Measurements from ENCODE around the gene LGR6. TPM values are rescaled to one million over a fixed set of nuclear protein-coding genes. Genes with fewer than 3 reads are reported as not detected.

Gene LGR6
- polyA plus RNA-seq, 1 donor from 2014 or later, result not detected

GRCh38 chr1:202168861-202169260 lies 24.7 kb upstream of the LGR6 start:
- H4K20me1 ChIP-seq (ENCODE audit: insufficient read depth), result no peaks in the 10 kb centered on the region
- H3K9me2 ChIP-seq (ENCODE audit: insufficient read depth, low read length), result no peaks in the 10 kb centered on the region
- no peaks in the 10 kb centered on the region for H3K79me2 ChIP-seq (replicated peaks; ENCODE audit: insufficient read depth, low read length)
- no peaks in the 10 kb centered on the region for H3K27me3 ChIP-seq (ENCODE audit: insufficient read depth, low read depth, low read length)
- H3F3A ChIP-seq (ENCODE audit: insufficient read depth, low read length, poor library complexity, severe bottlenecking), result no peaks in the 10 kb centered on the region
- no peak overlapping the region for H3K4me3 ChIP-seq (ENCODE audit: low read length)
- no peak overlapping the region for H3K27ac ChIP-seq (ENCODE audit: low read length)
- TF ChIP-seq CTCF (IDR thresholded peaks at IDR 0.05; ENCODE audit: poor library complexity, severe bottlenecking) (no peak), SMC3 (conservative IDR thresholded peaks at IDR 0.05; ENCODE audit: poor library complexity) (no peak), EZH2 (IDR thresholded peaks at IDR 0.05; ENCODE audit: borderline replicate concordance, insufficient read depth, low read length, poor library complexity, severe bottlenecking) (no peak), RAD21 (conservative IDR thresholded peaks at IDR 0.05) (no peak), REST (IDR thresholded peaks at IDR 0.05; ENCODE audit: borderline replicate concordance) (no peak), EP300 (conservative IDR thresholded peaks at IDR 0.05; ENCODE audit: poor library complexity, severe bottlenecking) (no peak), POLR2AphosphoS5 (IDR thresholded peaks at IDR 0.05) (no peak)
- no peaks in the 10 kb centered on the region for H3K36me3 ChIP-seq (ENCODE audit: insufficient read depth, low read length)
- no peak overlapping the region for H3K4me2 ChIP-seq (ENCODE audit: low read length)
- H3K9me3 ChIP-seq (ENCODE audit: low read length), result no peaks in the 10 kb centered on the region
- H3K9ac ChIP-seq (ENCODE audit: low read length), result no peak overlapping the region
- H2AFZ ChIP-seq (ENCODE audit: low read depth, low read length), result no peak overlapping the region

- Histone ChIP-seq H3K27me3 (ENCODE audit: insufficient read depth, low read depth, low read length) (no peaks in the 10 kb centered on the region), H3K9ac (ENCODE audit: low read length) (no peak overlapping the region), H3K9me2 (ENCODE audit: insufficient read depth, low read length) (no peaks in the 10 kb centered on the region), H4K20me1 (ENCODE audit: insufficient read depth) (no peaks in the 10 kb centered on the region), H3K9me3 (ENCODE audit: low read length) (no peaks in the 10 kb centered on the region), H2AFZ (ENCODE audit: low read depth, low read length) (no peak overlapping the region), H3K27ac (ENCODE audit: low read length) (no peak overlapping the region), H3F3A (ENCODE audit: insufficient read depth, low read length, poor library complexity, severe bottlenecking) (no peaks in the 10 kb centered on the region), H3K4me3 (ENCODE audit: low read length) (no peak overlapping the region), H3K4me2 (ENCODE audit: low read length) (no peak overlapping the region), H3K36me3 (ENCODE audit: insufficient read depth, low read length) (no peaks in the 10 kb centered on the region), H3K79me2 (replicated peaks; ENCODE audit: insufficient read depth, low read length) (no peaks in the 10 kb centered on the region)
- TF ChIP-seq MXI1 (conservative IDR thresholded peaks at IDR 0.05; ENCODE audit: poor library complexity, severe bottlenecking) (no peak), RAD21 (conservative IDR thresholded peaks at IDR 0.05) (no peak), REST (IDR thresholded peaks at IDR 0.05; ENCODE audit: borderline replicate concordance) (no peak), CTCF (IDR thresholded peaks at IDR 0.05; ENCODE audit: poor library complexity, severe bottlenecking) (no peak), EZH2 (IDR thresholded peaks at IDR 0.05; ENCODE audit: borderline replicate concordance, insufficient read depth, low read length, poor library complexity, severe bottlenecking) (no peak), EP300 (conservative IDR thresholded peaks at IDR 0.05; ENCODE audit: poor library complexity, severe bottlenecking) (no peak), TAF1 (IDR thresholded peaks at IDR 0.05; ENCODE audit: low read depth) (no peak), SMC3 (conservative IDR thresholded peaks at IDR 0.05; ENCODE audit: poor library complexity) (no peak), POLR2AphosphoS5 (IDR thresholded peaks at IDR 0.05) (no peak)
Observed at GRCh38 chr1:202170726-202171125, 22.9 kb upstream of the LGR6 start.
